ENCODE data around the gene SPRED1.

SPRED1 gene

GRCh38 chr15:38252481-38253350 is at the start of gene SPRED1:
TSS of gene SPRED1 (plus strand) at chr15:38252836. CDS start at chr15:38253186, 350 bp downstream.
- peak; percentile 57 for DNase-seq (ENCODE audit: low spot score)

DNA sequence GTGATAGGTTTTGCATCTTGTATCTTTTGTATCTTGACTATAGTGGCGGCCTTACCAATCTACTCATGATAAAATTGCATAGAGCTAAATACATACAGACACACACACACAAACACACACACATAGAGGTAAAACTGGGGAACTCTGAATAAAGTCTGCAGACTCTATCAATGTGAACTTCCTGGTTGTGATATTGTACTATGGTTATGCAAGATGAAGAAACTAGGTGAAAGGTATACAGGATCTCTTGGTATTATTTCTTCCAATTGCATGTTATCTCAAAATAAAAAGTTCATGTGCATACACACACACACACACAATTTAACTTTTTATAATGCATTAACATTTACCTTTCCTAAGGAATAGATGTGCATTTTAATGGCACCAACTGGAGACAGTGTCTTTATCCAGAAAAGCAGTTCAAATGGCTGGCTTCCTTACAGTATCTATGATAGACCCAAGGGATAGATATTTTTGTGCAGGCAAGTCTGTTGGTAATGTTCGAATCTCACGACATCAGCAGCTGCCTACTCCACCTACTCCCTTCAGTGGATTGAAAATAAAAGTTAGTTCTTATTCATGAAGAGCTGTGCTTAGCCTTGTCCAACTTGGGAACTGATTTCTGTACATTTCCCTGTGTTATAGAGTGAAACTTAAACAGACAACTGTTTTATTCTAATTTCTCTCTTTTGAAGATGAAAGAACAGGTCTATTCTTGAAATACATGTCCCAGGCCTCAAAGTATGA is 46.9 kb upstream of the SPRED1 start:
- no peak for DNase-seq (ENCODE audit: low spot score)

GRCh38 chr15:38207621-38208020 is 45.0 kb upstream of the SPRED1 start:
- DNase-seq (ENCODE audit: low spot score), result no peak

GRCh38 chr15:38208206-38208605 is 44.4 kb upstream of the SPRED1 start:
- no peak for DNase-seq (ENCODE audit: low spot score)

DNA sequence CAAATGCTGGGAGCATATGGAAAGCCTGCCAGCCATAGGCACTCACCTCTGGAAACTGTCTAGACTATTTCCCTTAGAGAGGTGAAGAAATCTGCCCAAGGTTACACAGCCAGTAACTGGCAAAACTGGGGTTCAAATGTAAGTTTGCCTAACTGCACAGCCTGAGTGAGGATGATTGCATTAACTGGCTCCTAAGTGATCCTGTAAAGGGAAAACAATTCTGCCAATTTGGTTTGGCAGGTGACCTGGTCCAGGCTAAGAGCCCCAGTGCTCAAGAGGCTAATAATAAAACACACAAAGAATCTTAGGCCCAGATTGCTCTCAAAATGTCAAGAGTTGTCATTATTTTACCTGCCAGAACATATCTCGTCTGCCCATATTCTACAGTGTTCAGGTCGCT is 43.9 kb upstream of the SPRED1 start:
- no peak for DNase-seq (ENCODE audit: low spot score)

- DNase-seq (ENCODE audit: low spot score), result no peak
Observed at GRCh38 chr15:38211249-38211648, 41.4 kb upstream of the SPRED1 start.

DNA sequence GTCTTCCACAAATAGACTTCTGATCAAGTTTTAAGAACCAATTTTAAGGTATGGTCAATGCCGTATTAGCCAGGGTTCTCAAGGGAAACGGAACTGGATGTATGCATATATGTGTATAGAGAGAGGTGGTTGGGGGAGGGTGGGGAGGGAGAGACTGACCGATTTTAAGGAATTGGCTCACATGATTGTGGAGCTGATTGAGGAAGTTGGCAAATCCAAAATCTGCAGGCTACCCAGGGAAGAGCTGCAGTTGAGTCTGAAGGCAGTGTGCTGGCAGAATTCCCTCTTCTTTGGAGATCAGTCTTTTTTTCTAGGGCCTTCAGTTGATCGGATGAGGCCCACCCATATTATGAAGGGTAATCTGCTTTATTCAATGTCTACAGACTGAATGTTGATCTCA is 40.8 kb upstream of the SPRED1 start:
- DNase-seq (ENCODE audit: low spot score), result no peak

- DNase-seq (ENCODE audit: low spot score), result no peak
Observed at GRCh38 chr15:38212729-38213351, 39.8 kb upstream of the SPRED1 start.

DNA sequence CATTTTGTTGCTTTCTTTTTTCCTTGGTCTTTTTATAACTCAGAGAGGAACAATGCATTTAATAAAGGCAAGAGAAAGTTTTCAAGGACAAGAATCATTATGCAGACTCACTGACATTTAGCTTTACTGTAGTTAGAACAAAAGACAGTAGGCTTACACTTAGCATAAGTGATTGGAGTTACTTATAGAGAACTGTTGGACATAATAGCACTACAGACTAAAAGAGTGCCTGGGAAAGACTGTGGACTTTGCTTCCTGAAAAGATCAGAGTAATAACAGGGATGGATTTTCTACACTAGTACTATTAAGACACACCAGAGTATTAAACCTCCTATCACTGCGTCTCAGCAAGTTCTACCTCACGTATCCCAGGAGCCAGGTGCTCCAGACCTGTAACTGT is 39.3 kb upstream of the SPRED1 start:
- no peak for DNase-seq (ENCODE audit: low spot score)

GRCh38 chr15:38215707-38216106 is 36.9 kb upstream of the SPRED1 start:
- DNase-seq (ENCODE audit: low spot score), result no peak

GRCh38 chr15:38216763-38217162 is 35.9 kb upstream of the SPRED1 start:
- DNase-seq (ENCODE audit: low spot score), result no peak

DNA sequence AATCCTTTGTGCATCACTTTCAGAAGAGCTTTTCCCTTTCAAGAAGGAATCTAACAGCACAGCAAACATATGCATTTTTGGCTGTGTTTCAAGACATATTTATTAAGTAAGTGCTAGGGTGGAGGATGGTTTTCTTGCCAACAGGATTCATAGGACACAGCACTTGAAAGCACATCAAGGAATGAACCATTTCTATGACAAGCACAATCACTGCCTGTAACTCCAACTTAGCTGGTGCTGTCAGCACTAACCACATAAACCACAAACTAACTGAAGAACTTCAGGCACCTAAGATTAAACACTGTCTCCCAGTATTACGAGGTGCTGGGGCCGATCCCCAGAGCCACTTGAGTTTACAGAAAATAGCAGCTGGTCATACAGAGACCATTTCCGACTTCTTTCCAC is 35.4 kb upstream of the SPRED1 start:
- DNase-seq (ENCODE audit: low spot score), result peak; percentile 25

GRCh38 chr15:38217788-38218609 is 34.6 kb upstream of the SPRED1 start:
- DNase-seq (ENCODE audit: low spot score), result no peak

- no peak for DNase-seq (ENCODE audit: low spot score)
Observed at GRCh38 chr15:38220606-38221273, 31.9 kb upstream of the SPRED1 start.

- DNase-seq (ENCODE audit: low spot score), result no peak
Observed at GRCh38 chr15:38224486-38224885, 28.1 kb upstream of the SPRED1 start.

GRCh38 chr15:38225381-38225780 is 27.3 kb upstream of the SPRED1 start:
- no peak for DNase-seq (ENCODE audit: low spot score)

DNA sequence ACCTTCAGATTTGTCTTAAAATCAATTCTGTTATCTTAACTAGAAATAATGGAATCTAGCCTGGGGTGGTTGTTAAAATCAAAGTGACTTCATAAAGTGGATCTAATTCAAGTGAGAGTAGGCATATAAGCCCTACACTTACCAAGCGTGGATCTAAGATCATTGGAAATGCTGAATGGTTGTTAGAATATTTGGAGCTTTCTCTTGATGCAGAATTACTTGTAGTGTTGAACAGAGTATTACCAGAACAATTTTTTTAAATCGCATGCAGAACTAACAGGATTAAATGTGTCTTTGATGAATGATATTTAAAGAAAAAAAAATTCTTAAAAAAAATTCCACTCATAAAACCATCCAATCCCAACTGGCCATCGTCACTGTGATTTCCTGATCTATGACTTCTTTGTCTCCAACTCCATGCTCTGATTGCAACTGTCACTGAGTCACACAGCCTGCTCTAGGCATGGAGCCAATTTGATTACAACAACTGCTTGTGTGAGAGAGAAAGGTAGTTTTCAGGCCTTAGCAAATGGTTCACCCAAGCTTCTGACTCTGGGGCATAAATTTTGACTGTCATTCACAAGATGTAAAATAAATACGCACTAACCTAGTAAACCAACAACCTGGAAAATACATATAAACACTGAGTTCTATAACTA is 25.9 kb upstream of the SPRED1 start:
- DNase-seq (ENCODE audit: low spot score), result peak; percentile 66

DNA sequence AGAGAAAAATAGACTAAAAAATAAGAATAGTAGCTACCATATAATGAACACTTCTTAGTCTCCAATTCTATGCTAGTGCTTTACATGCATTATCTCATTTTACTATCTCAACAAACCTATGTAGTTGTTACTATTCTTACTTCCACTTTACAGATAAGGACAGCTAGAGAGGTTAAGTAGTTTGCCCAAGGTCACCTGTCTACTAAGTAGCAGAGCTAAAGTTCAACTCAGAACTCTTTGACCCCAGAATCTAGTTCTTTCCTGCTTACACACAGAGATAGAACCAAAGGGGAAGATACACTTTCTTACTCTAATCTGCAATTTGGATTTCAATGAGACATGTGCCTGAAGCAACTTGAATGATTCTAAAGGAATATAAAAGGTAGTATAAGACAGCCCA is 24.7 kb upstream of the SPRED1 start:
- DNase-seq (ENCODE audit: low spot score), result no peak

GRCh38 chr15:38228618-38229017 is 24.0 kb upstream of the SPRED1 start:
- no peak for DNase-seq (ENCODE audit: low spot score)

DNA sequence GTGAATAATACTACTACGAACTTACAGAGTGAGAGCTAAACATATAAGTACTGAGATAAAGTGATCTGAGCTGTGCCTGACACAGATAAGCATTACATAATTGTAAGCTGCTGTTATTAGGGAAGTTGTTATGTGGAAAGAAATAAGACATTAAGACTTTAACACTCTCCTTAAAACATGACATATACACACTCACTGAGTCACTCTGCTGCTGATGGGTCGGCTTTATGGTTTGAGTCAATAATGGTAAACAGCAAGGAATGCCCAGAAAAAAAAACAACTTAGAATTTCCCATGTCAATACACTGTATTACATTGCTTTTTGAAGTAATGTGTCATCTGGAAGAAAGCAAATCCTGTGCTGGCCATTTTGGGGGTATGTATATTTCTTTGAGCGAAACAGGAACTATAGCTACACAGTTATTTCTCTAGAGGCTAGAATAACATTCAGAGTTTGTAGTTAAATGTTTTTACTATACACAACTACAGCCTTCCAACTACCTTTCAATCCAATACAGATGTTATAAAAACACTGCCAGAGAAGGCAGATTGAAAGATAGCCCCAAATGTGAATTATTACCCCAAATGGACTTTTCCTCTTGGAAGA is 22.8 kb upstream of the SPRED1 start:
- DNase-seq (ENCODE audit: low spot score), result no peak
